GM18951 (cell line): Measurements from ENCODE around the gene CD74.
A peak's percentile ranks its signal among the peaks of the same experiment; 100 is the strongest.

Experiments used
- POLR2A ChIP-seq: IDR thresholded peaks from 4 replicates; pipeline ENCODE4 v1.6.1; 2011; ENCODE audit warnings: mild to moderate bottlenecking; ENCODE audit not compliant: insufficient read length, insufficient read depth; ENCODE audit errors: extremely low read depth
- in situ Hi-C: fragments of 300-500 bp; cut with MboI; formaldehyde crosslinking; loops from one replicate; pipeline ENCODE4 v1.12.0; 2022; ENCODE audit warnings: low sequenced_read_pairs, mixed read lengths, inconsistent platforms; ENCODE audit not compliant: unreplicated experiment

CD74 gene

GRCh38 chr5:150412319-150413175 lies at the start of gene CD74:
Gene CD74 (minus strand): TSS chr5:150412910. CDS start chr5:150412749, 161 bp downstream.
- TF ChIP-seq POLR2A = peak; percentile 100
- in situ Hi-C loops = no loop called here

- in situ Hi-C loops = no loop called here
- no peak for TF ChIP-seq POLR2A
Measured at GRCh38 chr5:150461231-150461630, 48.5 kb upstream of the CD74 start.

GRCh38 chr5:150460781-150461180 lies 48.1 kb upstream of the CD74 start:
- in situ Hi-C loops = no loop called here
- TF ChIP-seq POLR2A = no peak

- in situ Hi-C loops = loop anchor here (10.0 kb wide), 1 partner anchor 86 kb away; no protein-coding TSS in a partner anchor
- TF ChIP-seq POLR2A = no peak
Measured at GRCh38 chr5:150458802-150459557, 46.3 kb upstream of the CD74 start.

GRCh38 chr5:150457562-150458240 lies 45.0 kb upstream of the CD74 start:
- TF ChIP-seq POLR2A = no peak
- in situ Hi-C loops = loop anchor here (10.0 kb wide), 1 partner anchor 87 kb away; no protein-coding TSS in a partner anchor

- TF ChIP-seq POLR2A = no peak
- in situ Hi-C loops = loop anchor here (10.0 kb wide), 1 partner anchor 88 kb away; no protein-coding TSS in a partner anchor
Measured at GRCh38 chr5:150457121-150457520, 44.4 kb upstream of the CD74 start.

GRCh38 chr5:150454492-150455229 lies 42.0 kb upstream of the CD74 start:
- TF ChIP-seq POLR2A = no peak

GRCh38 chr5:150454027-150454426 lies 41.3 kb upstream of the CD74 start:
- in situ Hi-C loops = loop anchor here (10.0 kb wide), 1 partner anchor 91 kb away; no protein-coding TSS in a partner anchor

More at GRCh38 chr5:150454492-150455229, 42.0 kb upstream of the CD74 start:
- in situ Hi-C loops = loop anchor here (10.0 kb wide), 1 partner anchor 90 kb away; no protein-coding TSS in a partner anchor

- no peak for TF ChIP-seq POLR2A
- in situ Hi-C loops = loop anchor here (10.0 kb wide), 1 partner anchor 92 kb away; no protein-coding TSS in a partner anchor
Measured at GRCh38 chr5:150452914-150453313, 40.2 kb upstream of the CD74 start.

- in situ Hi-C loops = loop anchor here (10.0 kb wide), 1 partner anchor 93 kb away; no protein-coding TSS in a partner anchor
- TF ChIP-seq POLR2A = no peak
Measured at GRCh38 chr5:150451594-150451993, 38.9 kb upstream of the CD74 start.

- TF ChIP-seq POLR2A = peak; percentile 97
- in situ Hi-C loops = loop anchor here (10.0 kb wide), 1 partner anchor 95 kb away; no protein-coding TSS in a partner anchor
Measured at GRCh38 chr5:150449517-150450339, 37.0 kb upstream of the CD74 start, which contains the start of gene RPS14. Gene RPS14 (minus strand): TSS chr5:150449739. CDS start chr5:150447733, 2,006 bp downstream.

GRCh38 chr5:150448952-150449516 lies 36.3 kb upstream of the CD74 start:
- in situ Hi-C loops = no loop called here
- no peak for TF ChIP-seq POLR2A
